Endodermal cell (in vitro differentiated cells): ENCODE data around the gene ZNF790. TPM values are rescaled to one million over a fixed set of nuclear protein-coding genes. Genes with fewer than 3 reads are reported as not detected.

ENCODE experiments used
- DNase-seq: peaks from one replicate; pipeline ENCODE4 v3.0.0-alpha.2; 2017
- H3K27ac ChIP-seq: 2 replicates; pipeline ENCODE4 v1.5.1; 2013; ENCODE audit warnings: mild to moderate bottlenecking, low read depth, low read length, moderate library complexity
- H3K27me3 ChIP-seq: 2 replicates; pipeline ENCODE4 v1.6.1; 2013; ENCODE audit warnings: mild to moderate bottlenecking, low read length, moderate library complexity; ENCODE audit not compliant: insufficient read depth, control insufficient read depth, poor library complexity, severe bottlenecking
- H3K36me3 ChIP-seq: 2 replicates; pipeline ENCODE4 v1.7.0; 2013; ENCODE audit warnings: mild to moderate bottlenecking, low read length, moderate library complexity; ENCODE audit not compliant: control insufficient read depth, insufficient read depth
- H3K4me1 ChIP-seq: one replicate; pipeline ENCODE4 v1.7.0; 2013; ENCODE audit warnings: low read length; ENCODE audit not compliant: control insufficient read depth, insufficient read depth
- H3K4me3 ChIP-seq: 2 replicates; pipeline ENCODE4 v1.5.1; 2013; ENCODE audit warnings: mild to moderate bottlenecking, low read length, moderate library complexity
- H3K9ac ChIP-seq: 2 replicates; pipeline ENCODE4 v1.6.1; 2013; ENCODE audit warnings: mild to moderate bottlenecking, low read length, moderate library complexity; ENCODE audit not compliant: poor library complexity, severe bottlenecking; ENCODE audit errors: extremely low read depth
- H3K9me3 ChIP-seq: 2 replicates; pipeline ENCODE4 v1.6.1; 2013; ENCODE audit warnings: mild to moderate bottlenecking, low read length, moderate library complexity; ENCODE audit not compliant: control insufficient read depth
- H3K27ac Mint-ChIP-seq: 2 replicates; pipeline ENCODE4 v1.8.0; 2020; ENCODE audit warnings: mixed read lengths
- H3K27me3 Mint-ChIP-seq: 2 replicates; pipeline ENCODE4 v1.8.0; 2021; ENCODE audit warnings: mild to moderate bottlenecking, mixed read lengths; ENCODE audit not compliant: insufficient read depth
- H3K36me3 Mint-ChIP-seq: 2 replicates; pipeline ENCODE4 v1.8.0; 2020; ENCODE audit warnings: low read depth, mixed read lengths
- H3K4me1 Mint-ChIP-seq: 2 replicates; pipeline ENCODE4 v1.8.0; 2020; ENCODE audit warnings: mixed read lengths
- H3K4me3 Mint-ChIP-seq: 2 replicates; pipeline ENCODE4 v1.8.0; 2020; ENCODE audit warnings: mild to moderate bottlenecking, moderate library complexity, mixed read lengths
- H3K9me3 Mint-ChIP-seq: 2 replicates; pipeline ENCODE4 v1.8.0; 2020; ENCODE audit warnings: mild to moderate bottlenecking, mixed read lengths
- WGBS, 2 experiments: methylation state at CpG; one replicate each; pipeline versions ENCODE4 v1.1.5 to v1.1.7; 2013; ENCODE audit warnings: missing lambda C conversion rate in 2 of 2, mixed read lengths in 1 of 2; ENCODE audit not compliant: insufficient coverage in 1 of 2, insufficient read length in 1 of 2; 5-methylcytosine and 5-hydroxymethylcytosine counted together
- long read RNA-seq, 4 experiments: library from polyadenylated mRNA in 2 of 4; library from RNA in 1 of 4; library from capped mRNA in 1 of 4; stranded (forward) in 3 of 4; unstranded in 1 of 4; transcript quantifications; one replicate each; pipeline ENCODE4 v2.0.0, GENCODE V29; 2020 to 2021; ENCODE audit warnings: inconsistent platforms in 1 of 4
- polyA plus RNA-seq, 2 experiments: library from polyadenylated mRNA; stranded (reverse); fragments of 50-300 nt; gene quantifications; one replicate each; pipeline ENCODE4 v1.2.3, GENCODE V29; 2013
- total RNA-seq, 2 donors: library from RNA; stranded (reverse); fragmentation: NEBNext Ultra II Directional in 1 of 2; extraction: Animal tissue kit (Norgen Biotek cat#: 25700) in 1 of 2; gene quantifications; 2 replicates in 1 of 2; 3 replicates in 1 of 2; pipeline ENCODE4 v1.2.1, GENCODE V29; 2021
- TF ChIP-seq, protein P1 (sequence below): fragments of 200-600 bp; sonication (generic); conservative IDR thresholded peaks from 2 replicates; pipeline ENCODE4 v1.5.0; 2021; ENCODE audit warnings: antibody characterized with exemption, mild to moderate bottlenecking

ZNF790 gene
- total RNA-seq, result 10 to 100 TPM in 1 of 2 donors, 1 to 10 TPM in 1; 7.3 to 10.1 TPM
- polyA plus RNA-seq (2013, experiment 1 of 2), result 5.4 TPM
- 4.7 TPM for polyA plus RNA-seq (2013, experiment 2 of 2)
- long read RNA-seq, experiment 1, partial matches to known transcripts, result 1 of 3 reads
- long read RNA-seq, experiment 1, other reads (novel, unspliced or antisense), result 2 of 3 reads
- long read RNA-seq, experiment 2, partial matches to known transcripts, result 0 of 6 reads
- long read RNA-seq, experiment 2, other reads (novel, unspliced or antisense), result 0 of 6 reads
- long read RNA-seq, experiment 3, transcript ZNF790-201 (5 exons, 3,037 nt), result major isoform, 13 of 28 reads
- long read RNA-seq, experiment 3, transcript ZNF790-207 (5 exons, 2,361 nt), result minor isoform, 11 of 28 reads
- long read RNA-seq, experiment 3, partial matches to known transcripts, result 1 of 28 reads
- long read RNA-seq, experiment 3, other reads (novel, unspliced or antisense), result 2 of 28 reads
- long read RNA-seq, experiment 4, partial matches to known transcripts, result 0 of 8 reads
- long read RNA-seq, experiment 4, other reads (novel, unspliced or antisense), result 5 of 8 reads

DNA sequence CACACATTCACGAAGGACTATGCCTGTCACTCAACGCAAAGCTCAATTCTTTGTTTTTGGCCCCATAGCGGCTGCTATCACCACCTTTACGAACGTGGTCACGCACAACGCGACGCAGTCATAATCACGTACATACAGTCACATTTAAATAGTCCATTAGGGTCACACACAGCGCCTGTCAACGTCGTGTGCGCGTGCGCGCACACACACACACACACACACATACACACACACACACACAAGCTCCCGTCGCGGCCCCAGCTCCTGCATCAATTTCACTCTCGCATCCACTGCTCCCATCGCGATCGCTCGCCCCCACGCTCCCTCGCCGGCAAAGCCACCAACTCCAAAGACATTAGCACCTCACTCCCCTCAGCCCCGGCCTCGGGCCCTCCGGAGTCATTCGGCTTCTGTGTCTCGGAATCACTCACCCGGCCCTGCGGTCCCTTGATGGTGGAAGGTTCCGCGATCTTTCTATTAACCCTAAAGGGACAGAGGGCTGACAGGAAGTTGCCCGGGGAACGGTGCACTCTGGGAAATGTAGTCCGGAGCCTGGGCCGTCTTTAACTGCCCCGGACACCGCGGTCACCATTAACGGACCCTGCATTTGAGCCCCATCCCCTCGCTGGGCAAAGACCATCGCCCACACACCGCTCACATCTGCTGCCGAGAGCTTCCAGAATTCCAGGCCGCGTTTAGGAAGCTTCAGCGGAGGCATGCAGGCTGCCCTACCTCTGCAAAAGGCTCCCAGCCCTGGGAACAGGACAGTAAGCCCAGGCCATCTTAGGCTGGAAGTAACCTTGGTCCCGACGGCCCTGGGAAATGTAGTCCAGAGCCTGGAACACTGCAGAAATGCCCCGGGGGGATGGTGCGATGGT is at the start of gene ZNF790:
ZNF790 (minus strand) TSS at position 482 of the 878 bp plus-strand sequence. CDS start 12,768 bp downstream, outside the sequence.
- no peak within 1 kb of the TSS for H3K4me3 Mint-ChIP-seq
- Histone ChIP-seq H3K9me3 (peaks cover 32% of the 10 kb centered on the region), H3K36me3 (peaks cover 13% of the 10 kb centered on the region), H3K4me3 (peak within 1 kb of the TSS; percentile 99), H3K9ac (peak within 1 kb of the TSS; percentile 61), H3K27me3 (no peaks in the 10 kb centered on the region), H3K4me1 (no peaks in the 10 kb centered on the region), H3K27ac (peak within 1 kb of the TSS; percentile 50)
- H3K36me3 Mint-ChIP-seq, result peaks cover 41% of the 10 kb centered on the region
- H3K27me3 Mint-ChIP-seq, result no peaks in the 10 kb centered on the region
- H3K27ac Mint-ChIP-seq, result no peak within 1 kb of the TSS
- peaks cover 30% of the 10 kb centered on the region for H3K9me3 Mint-ChIP-seq
- TF ChIP-seq, protein P1, sequence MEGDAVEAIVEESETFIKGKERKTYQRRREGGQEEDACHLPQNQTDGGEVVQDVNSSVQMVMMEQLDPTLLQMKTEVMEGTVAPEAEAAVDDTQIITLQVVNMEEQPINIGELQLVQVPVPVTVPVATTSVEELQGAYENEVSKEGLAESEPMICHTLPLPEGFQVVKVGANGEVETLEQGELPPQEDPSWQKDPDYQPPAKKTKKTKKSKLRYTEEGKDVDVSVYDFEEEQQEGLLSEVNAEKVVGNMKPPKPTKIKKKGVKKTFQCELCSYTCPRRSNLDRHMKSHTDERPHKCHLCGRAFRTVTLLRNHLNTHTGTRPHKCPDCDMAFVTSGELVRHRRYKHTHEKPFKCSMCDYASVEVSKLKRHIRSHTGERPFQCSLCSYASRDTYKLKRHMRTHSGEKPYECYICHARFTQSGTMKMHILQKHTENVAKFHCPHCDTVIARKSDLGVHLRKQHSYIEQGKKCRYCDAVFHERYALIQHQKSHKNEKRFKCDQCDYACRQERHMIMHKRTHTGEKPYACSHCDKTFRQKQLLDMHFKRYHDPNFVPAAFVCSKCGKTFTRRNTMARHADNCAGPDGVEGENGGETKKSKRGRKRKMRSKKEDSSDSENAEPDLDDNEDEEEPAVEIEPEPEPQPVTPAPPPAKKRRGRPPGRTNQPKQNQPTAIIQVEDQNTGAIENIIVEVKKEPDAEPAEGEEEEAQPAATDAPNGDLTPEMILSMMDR, result no peak
- no peaks in the 10 kb centered on the region for H3K4me1 Mint-ChIP-seq
- WGBS, 2 experiments, result 0 to 1% methylated on average over 22 to 56 of the region's 56 CpGs
- peak; percentile 96 for DNase-seq

DNA sequence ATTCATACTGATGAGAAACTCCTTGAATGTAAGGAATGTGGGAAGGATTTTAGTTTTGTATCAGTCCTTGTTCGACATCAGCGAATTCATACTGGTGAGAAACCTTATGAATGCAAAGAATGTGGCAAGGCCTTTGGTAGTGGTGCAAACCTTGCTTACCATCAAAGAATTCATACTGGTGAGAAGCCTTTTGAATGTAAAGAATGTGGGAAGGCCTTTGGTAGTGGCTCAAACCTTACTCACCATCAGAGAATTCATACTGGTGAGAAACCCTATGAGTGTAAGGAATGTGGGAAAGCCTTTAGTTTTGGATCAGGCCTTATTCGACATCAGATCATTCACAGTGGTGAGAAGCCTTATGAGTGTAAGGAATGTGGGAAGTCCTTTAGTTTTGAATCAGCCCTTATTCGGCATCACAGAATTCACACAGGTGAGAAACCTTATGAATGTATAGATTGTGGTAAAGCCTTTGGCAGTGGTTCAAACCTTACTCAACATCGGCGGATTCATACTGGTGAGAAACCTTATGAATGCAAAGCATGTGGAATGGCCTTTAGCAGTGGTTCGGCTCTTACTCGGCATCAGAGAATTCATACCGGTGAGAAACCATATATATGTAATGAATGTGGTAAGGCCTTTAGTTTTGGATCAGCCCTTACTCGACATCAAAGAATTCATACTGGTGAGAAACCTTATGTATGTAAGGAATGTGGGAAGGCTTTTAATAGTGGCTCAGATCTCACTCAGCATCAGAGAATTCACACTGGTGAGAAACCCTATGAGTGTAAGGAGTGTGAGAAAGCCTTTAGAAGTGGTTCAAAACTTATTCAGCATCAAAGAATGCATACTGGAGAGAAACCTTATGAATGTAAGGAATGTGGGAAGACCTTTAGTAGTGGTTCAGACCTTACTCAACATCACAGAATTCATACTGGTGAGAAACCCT is 39.1 kb upstream of the ZNF790 start:
- Mint-ChIP-seq H3K27me3 (no peaks in the 10 kb centered on the region), H3K36me3 (peaks cover 72% of the 10 kb centered on the region), H3K27ac (no peak overlapping the region), H3K4me3 (no peak overlapping the region), H3K4me1 (no peaks in the 10 kb centered on the region), H3K9me3 (peaks cover 86% of the 10 kb centered on the region)
- 92 to 97% methylated on average over 10 of the region's 10 CpGs for WGBS, 2 experiments
- Histone ChIP-seq H3K9ac (no peak overlapping the region), H3K4me3 (peak overlapping the region; percentile 56), H3K27me3 (no peaks in the 10 kb centered on the region), H3K9me3 (peaks cover 100% of the 10 kb centered on the region), H3K27ac (no peak overlapping the region), H3K4me1 (no peaks in the 10 kb centered on the region), H3K36me3 (peaks cover 46% of the 10 kb centered on the region)
- DNase-seq, result no peak
- TF ChIP-seq, protein P1, result no peak
